M059J (cell line): Measurements from ENCODE around the gene OXCT2. TPM values are rescaled to one million over a fixed set of nuclear protein-coding genes. Genes with fewer than 3 reads are reported as not detected.
A peak's percentile ranks its signal among the peaks of the same experiment; 100 is the strongest.
"Not testable (repeated sequence)": the region's sequence is repeated elsewhere in the genome, so short reads cannot be mapped to it uniquely, and the experiment has no call there.

Experiments used
- DNase-seq: peaks from one replicate; pipeline ENCODE4 v3.0.0-alpha.2; 2012; ENCODE audit warnings: low read depth
- total RNA-seq: library from RNA; depleted of rRNA; stranded (reverse); fragments of >200 nt; shearing (Covaris generic); gene quantifications from 2 replicates; pipeline ENCODE4 v1.2.3, GENCODE V29; 2014; rRNA removed

Gene OXCT2
- total RNA-seq: 0.30 and 0.57 TPM in 2 replicates

- DNase-seq: not testable (repeated sequence)
These were observed at the start of gene OXCT2 for GRCh38 chr1:39771022-39771532. Gene OXCT2 (minus strand): TSS chr1:39771348. CDS start chr1:39771255, 93 bp downstream.

- DNase-seq: no peak
These were observed 48.1 kb upstream of the OXCT2 start for GRCh38 chr1:39819091-39819812.

GRCh38 chr1:39818482-39818881 lies 47.3 kb upstream of the OXCT2 start:
- peak; percentile 25 for DNase-seq

GRCh38 chr1:39817091-39817932 lies 46.2 kb upstream of the OXCT2 start:
- peak; percentile 21 for DNase-seq

GRCh38 chr1:39816415-39817090 lies 45.4 kb upstream of the OXCT2 start:
- DNase-seq: peak; percentile 89

- DNase-seq: no peak
These were observed 41.8 kb upstream of the OXCT2 start for GRCh38 chr1:39812913-39813312.

GRCh38 chr1:39808784-39809517 lies 37.8 kb upstream of the OXCT2 start:
- no peak for DNase-seq

GRCh38 chr1:39805385-39805784 lies 34.2 kb upstream of the OXCT2 start:
- DNase-seq: no peak

GRCh38 chr1:39802496-39803260 lies 31.5 kb upstream of the OXCT2 start:
- no peak for DNase-seq

GRCh38 chr1:39800471-39800835 lies 29.3 kb upstream of the OXCT2 start:
- no peak for DNase-seq

- DNase-seq: peak; percentile 87
These were observed 28.8 kb upstream of the OXCT2 start for GRCh38 chr1:39799770-39800470.

- DNase-seq: peak; percentile 74
These were observed 28.0 kb upstream of the OXCT2 start for GRCh38 chr1:39798859-39799769.

- DNase-seq: no peak
These were observed 24.5 kb upstream of the OXCT2 start for GRCh38 chr1:39795651-39796050.

GRCh38 chr1:39791838-39792237 lies 20.7 kb upstream of the OXCT2 start:
- DNase-seq: no peak

- DNase-seq: no peak
These were observed 18.5 kb upstream of the OXCT2 start for GRCh38 chr1:39789571-39790110.

- peak; percentile 50 for DNase-seq
These were observed 17.8 kb upstream of the OXCT2 start, which contains the start of gene BMP8B for GRCh38 chr1:39788758-39789570. Gene BMP8B (minus strand): TSS chr1:39788865. CDS start chr1:39788485, 380 bp downstream.

- no peak for DNase-seq
These were observed 17.2 kb upstream of the OXCT2 start for GRCh38 chr1:39788426-39788757.

GRCh38 chr1:39787964-39788363 lies 16.8 kb upstream of the OXCT2 start:
- not testable (repeated sequence) for DNase-seq
